Fibroblast of pulmonary artery (primary cell): ENCODE measurements around the gene HSCB.
A peak's percentile ranks its signal among the peaks of the same experiment; 100 is the strongest.

ENCODE experiments used
- DNase-seq: peaks from one replicate; pipeline ENCODE4 v3.0.0-alpha.2; 2010; ENCODE audit warnings: low read depth
- H3K4me3 ChIP-seq: replicated peaks from 2 replicates; pipeline ENCODE4 v1.5.1; 2011; ENCODE audit warnings: low read depth, mild to moderate bottlenecking, control low read depth, low read length, moderate library complexity
- CTCF ChIP-seq: IDR thresholded peaks from 2 replicates; pipeline ENCODE4 v1.5.1; 2011; ENCODE audit warnings: mild to moderate bottlenecking, control low read depth, low read length, inconsistent platforms; ENCODE audit errors: missing control alignments

The HSCB gene

GRCh38 chr22:28766628-28767027 is 24.8 kb downstream of the HSCB start:
- TF ChIP-seq CTCF: no peak
- H3K4me3 ChIP-seq: no peak overlapping the region
- DNase-seq: no peak

- no peak for TF ChIP-seq CTCF
- DNase-seq: no peak
- H3K4me3 ChIP-seq: no peak overlapping the region
Measured at GRCh38 chr22:28768701-28769393, 27.0 kb downstream of the HSCB start.

- H3K4me3 ChIP-seq: no peak overlapping the region
- DNase-seq: no peak
- TF ChIP-seq CTCF: no peak
Measured at GRCh38 chr22:28769394-28770085, 27.7 kb downstream of the HSCB start.

DNA sequence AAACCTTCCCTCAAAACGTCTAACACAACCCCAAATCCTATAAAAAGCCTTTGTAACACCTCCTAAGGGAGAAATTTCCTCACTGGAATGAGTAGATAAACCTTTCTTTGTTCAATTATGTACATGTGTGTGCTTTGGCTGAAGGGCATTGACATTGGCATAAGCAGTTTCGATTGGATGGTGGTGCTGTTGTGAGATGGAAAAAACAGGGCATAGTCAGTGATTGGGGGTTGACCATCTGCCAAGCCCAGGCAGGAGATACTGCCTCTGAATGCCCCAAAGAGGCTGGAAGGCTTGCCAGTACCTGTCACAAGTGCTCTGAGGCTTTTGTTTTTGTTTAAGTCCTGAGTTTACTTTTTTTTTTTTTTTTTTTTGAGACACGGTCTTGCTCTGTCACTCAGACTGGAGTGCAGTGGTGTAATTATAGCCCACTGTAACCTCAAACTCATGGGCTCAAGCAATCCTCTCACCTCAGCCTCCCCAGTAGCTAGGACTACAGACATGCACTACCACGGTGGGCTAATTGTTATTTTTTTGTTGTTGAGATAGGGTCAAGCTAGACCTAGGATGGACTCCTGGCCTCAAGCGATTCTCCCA is 29.5 kb downstream of the HSCB start:
- H3K4me3 ChIP-seq: no peak overlapping the region
- no peak for DNase-seq
- no peak for TF ChIP-seq CTCF

DNA sequence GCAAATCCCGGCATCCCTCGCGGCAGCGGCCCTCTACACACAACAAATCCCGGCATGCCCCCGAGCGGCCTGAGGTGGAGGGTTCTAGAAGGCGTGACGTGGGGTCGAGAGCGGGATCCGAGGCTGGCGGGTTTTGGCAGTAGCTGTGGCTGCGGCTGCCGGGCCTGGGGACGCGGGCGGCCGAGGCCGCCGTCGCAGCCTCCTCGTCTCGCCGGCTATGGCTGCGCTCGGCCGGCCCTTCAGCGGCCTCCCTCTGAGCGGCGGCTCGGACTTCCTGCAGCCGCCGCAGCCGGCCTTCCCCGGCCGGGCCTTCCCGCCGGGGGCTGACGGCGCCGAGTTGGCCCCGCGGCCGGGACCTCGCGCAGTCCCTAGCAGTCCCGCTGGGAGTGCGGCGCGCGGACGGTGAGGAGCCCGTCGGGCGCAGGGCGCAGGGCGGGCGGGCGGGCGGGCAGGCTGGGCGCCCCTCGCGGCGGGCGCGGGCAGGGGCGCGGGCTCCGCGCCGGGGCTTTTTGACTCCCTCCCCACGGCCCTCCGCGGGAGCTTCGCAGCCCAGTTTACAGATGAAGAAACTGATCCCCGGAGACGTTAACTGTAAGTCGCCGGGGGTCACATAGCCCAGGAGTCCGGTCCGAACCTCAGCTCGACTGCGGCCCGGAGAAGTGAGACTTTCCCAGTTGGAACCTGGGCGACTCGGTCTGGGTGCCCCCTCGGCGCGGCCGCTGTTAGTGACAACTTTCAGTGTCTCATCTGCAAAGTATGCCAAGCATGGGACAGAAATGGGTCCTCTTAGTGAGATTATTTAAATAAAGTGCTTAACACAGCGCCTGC is 31.0 kb downstream of the HSCB start, which contains the start of gene CCDC117:
CCDC117 (plus strand) TSS at position 63 of the 828 bp plus-strand sequence; CDS start at position 218, 155 bp downstream.
- peak; percentile 97 for DNase-seq
- peak within 1 kb of the TSS; percentile 91 for H3K4me3 ChIP-seq
- TF ChIP-seq CTCF: no peak

- TF ChIP-seq CTCF: no peak
- peak overlapping the region; percentile 91 for H3K4me3 ChIP-seq
- peak; percentile 16 for DNase-seq
Measured at GRCh38 chr22:28773461-28773867, 31.6 kb downstream of the HSCB start.
